WTC11 (cell line): ENCODE results near the gene C19orf44.
"Not testable (repeated sequence)": the region's sequence is repeated elsewhere in the genome, so short reads cannot be mapped to it uniquely, and the experiment has no call there.

Source experiments
- CBFB ChIP-seq: sonication (generic); formaldehyde crosslinking; IDR thresholded peaks from 2 replicates; pipeline ENCODE4 v1.8.1; 2022; ENCODE audit warnings: mild to moderate bottlenecking, low read depth, missing genetic modification reagents
- CREB1 ChIP-seq: sonication (generic); formaldehyde crosslinking; IDR thresholded peaks from 2 replicates; pipeline ENCODE4 v1.8.0; 2023; ENCODE audit warnings: mild to moderate bottlenecking, missing genetic modification reagents
- CTCF ChIP-seq: fragments of 200-600 bp; IDR thresholded peaks from 2 replicates; pipeline ENCODE4 v1.8.0; 2022; ENCODE audit warnings: antibody characterized with exemption
- E2F5 ChIP-seq: sonication (generic); formaldehyde crosslinking; IDR thresholded peaks from 2 replicates; pipeline ENCODE4 v1.8.1; 2022; ENCODE audit warnings: mild to moderate bottlenecking, moderate library complexity, missing genetic modification reagents
- ELF4 ChIP-seq: sonication (generic); formaldehyde crosslinking; IDR thresholded peaks from 2 replicates; pipeline ENCODE4 v1.8.1; 2022; ENCODE audit warnings: low read depth, mild to moderate bottlenecking, moderate library complexity, missing genetic modification reagents
- ESRRA ChIP-seq: sonication (generic); formaldehyde crosslinking; IDR thresholded peaks from 2 replicates; pipeline ENCODE4 v1.8.1; 2022; ENCODE audit warnings: mild to moderate bottlenecking, missing genetic modification reagents, borderline replicate concordance
- KAT7 ChIP-seq: sonication (generic); formaldehyde crosslinking; IDR thresholded peaks from 2 replicates; pipeline ENCODE4 v1.8.1; 2023; ENCODE audit warnings: missing genetic modification reagents, mild to moderate bottlenecking, borderline replicate concordance
- MAX ChIP-seq: sonication (generic); formaldehyde crosslinking; IDR thresholded peaks from 2 replicates; pipeline ENCODE4 v1.8.0; 2022; ENCODE audit warnings: mild to moderate bottlenecking, missing genetic modification reagents
- MYBL2 ChIP-seq: sonication (generic); formaldehyde crosslinking; IDR thresholded peaks from 2 replicates; pipeline ENCODE4 v1.8.1; 2023; ENCODE audit warnings: mild to moderate bottlenecking, moderate library complexity, missing genetic modification reagents
- RELA ChIP-seq: sonication (generic); formaldehyde crosslinking; IDR thresholded peaks from 2 replicates; pipeline ENCODE4 v1.8.1; 2022; ENCODE audit warnings: missing genetic modification reagents, mild to moderate bottlenecking, borderline replicate concordance
- ZMAT4 ChIP-seq: fragments of 250-450 bp; sonication (Bioruptor Pico); IDR thresholded peaks from 2 replicates; pipeline ENCODE4 v1.9.0; 2021; ENCODE audit warnings: mild to moderate bottlenecking
- ZNF396 ChIP-seq: fragments of 250-450 bp; sonication (Bioruptor Pico); IDR thresholded peaks from 2 replicates; pipeline ENCODE4 v1.8.0; 2021; ENCODE audit warnings: mild to moderate bottlenecking, moderate library complexity, borderline replicate concordance

GRCh38 chr19:16512611-16513010 is 16.4 kb downstream of the C19orf44 start:
- not testable (repeated sequence) for TF ChIP-seq CREB1 (CRISPR knock-in tag); CBFB (CRISPR knock-in tag); MAX (CRISPR knock-in tag); ZNF396; CTCF; E2F5 (CRISPR knock-in tag); MYBL2; KAT7 (CRISPR knock-in tag); ESRRA; ELF4 (CRISPR knock-in tag); RELA (CRISPR knock-in tag); ZMAT4 (CRISPR knock-in tag)
